Activated CD4-positive, CD25-positive, alpha-beta regulatory T cell treated with anti-CD3 and anti-CD28 coated beads, Interleukin-2, amount 50 U/mL, for 24 hours (primary cell): ENCODE data around the gene NR1H2.
A peak's percentile ranks its signal among the peaks of the same experiment; 100 is the strongest.
"Not testable (repeated sequence)": the region's sequence is repeated elsewhere in the genome, so short reads cannot be mapped to it uniquely, and the experiment has no call there.

Experiments used
- ATAC-seq, 2 donors: fragments of 150-1000 bp; cut with Tn5 transposase; one replicate each; pipeline ENCODE4 v1.10.0; 2021; ENCODE audit warnings: mild to moderate bottlenecking in 1 of 2, moderate library complexity in 1 of 2

The NR1H2 gene

DNA sequence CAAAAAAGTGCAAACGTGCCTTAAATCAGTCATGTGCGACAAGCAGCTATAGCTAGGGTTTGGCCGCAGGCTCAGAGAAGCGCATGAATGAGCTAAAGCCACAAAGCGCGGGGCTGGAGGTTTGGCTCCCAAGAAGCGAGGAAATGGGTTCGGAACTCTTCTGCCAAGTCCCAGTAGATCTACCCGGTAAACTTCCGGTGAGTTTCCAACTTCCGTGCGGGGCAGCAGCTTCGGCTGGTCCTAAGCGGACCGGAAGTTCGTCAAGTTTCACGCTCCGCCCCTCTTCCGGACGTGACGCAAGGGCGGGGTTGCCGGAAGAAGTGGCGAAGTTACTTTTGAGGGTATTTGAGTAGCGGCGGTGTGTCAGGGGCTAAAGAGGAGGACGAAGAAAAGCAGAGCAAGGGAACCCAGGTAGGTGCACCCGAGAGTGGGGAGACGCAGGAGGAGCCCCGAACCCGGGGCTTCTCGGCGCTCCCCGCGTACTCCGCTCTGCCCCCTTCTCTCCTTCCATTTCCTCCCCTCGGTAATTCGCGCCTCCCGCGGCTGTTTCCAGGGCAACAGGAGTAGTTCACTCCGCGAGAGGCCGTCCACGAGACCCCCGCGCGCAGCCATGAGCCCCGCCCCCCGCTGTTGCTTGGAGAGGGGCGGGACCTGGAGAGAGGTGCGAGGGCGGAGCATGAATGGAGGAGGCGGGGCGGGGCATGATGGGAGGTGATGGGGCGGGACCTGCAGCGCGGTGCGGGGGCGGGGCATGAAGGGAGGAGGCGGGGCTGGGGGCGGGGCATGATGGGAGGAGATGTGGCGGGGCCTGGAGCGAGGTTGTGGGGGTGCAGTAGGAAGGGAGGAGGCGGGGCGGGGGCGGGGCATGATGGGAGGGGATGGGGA, at the start of gene NR1H2:
Gene NR1H2 (plus strand): TSS at position 292 of the 885 bp plus-strand sequence. CDS start 1,149 bp downstream, outside the sequence.
- ATAC-seq: peak; percentile 94 to 95

DNA sequence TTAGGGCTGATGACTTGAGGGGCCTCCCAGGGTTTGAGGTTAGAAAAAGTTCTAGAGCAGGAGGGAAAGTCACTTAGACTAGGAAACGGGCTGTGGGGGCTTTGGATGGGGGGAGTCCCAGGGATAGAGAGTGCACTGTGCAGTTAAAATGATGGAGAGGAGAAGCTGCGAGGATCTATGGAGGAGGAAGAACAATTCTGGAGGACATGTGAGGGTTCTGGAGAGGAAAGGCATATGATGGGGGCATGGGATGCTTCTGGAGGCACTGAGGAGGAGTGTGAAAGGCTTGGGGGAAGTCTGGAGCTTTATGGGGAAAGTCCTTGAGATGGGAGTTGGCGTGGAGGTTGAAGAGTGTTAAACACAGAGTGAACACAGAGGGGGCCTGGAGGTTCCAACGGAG, 49.2 kb upstream of the NR1H2 start:
- no peak for ATAC-seq

DNA sequence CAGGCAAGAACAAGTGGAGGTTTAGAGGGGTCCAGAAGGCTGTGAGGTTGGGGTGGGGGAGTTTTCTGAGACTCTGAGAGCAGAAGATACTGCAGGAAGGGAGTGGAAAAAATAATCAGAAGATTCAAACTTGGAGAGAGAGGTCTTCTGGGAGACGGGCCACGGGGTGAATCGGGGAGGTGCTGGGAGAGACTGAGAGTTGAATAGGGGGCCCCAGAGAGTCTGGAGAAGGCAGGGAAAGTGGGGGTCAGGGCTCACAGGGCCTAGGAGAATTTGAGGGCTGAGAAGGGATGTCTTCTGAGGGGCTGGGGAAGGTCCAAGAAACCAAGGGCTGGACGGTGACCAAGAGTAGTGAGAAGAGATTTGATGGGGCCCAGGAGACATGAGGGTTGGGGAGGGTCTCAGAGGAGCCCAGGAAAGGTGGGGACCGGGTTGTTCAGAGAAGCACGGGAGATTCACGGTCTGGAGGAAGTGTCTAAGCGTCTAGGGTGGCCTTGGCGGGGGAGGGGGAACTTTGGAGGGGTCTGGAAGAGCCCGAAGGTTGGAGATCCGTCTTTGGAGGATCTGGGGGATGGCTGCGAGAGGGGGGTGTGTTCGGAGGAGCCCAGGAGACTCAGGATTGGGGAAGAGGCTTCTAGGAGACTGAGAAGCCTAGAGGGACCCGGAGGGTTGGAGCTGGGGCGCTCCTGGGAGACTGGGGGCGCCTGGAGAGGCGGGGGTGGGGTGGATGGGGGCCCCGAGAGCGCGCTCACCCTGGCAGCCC, 48.6 kb upstream of the NR1H2 start:
- ATAC-seq: no peak

DNA sequence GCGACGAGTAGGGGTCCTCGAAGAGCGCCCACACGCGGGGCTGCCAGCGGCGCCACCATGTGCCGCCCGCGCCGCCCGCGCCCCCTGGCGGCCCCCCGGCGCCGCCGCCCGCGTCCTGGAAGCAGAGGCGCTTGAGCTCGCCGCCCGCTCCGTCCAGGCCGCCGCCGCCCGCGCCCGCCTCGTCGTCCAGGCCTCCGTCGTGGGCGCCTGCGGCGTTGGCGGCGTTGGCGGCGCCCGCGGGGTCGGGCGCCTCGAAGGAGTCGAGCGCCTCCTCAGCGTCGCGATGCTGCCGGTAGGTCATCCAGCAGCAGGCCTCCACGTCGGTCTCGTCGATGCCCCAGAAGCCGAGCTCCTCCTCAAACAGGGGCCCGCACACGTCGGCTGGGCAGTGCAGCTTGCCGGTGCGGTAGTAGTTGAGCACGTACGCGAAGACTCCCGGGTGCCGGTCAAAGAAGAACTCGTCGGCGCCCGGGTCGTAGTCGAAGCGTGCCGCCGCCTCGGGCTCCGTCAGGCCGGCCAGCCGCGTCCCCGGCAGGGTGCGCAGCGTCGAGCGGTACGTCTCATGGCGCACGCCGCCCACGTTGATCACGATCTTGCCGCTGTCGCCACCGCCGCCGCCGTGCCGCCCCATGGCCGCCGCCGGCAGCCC, 47.9 kb upstream of the NR1H2 start:
- no peak for ATAC-seq

DNA sequence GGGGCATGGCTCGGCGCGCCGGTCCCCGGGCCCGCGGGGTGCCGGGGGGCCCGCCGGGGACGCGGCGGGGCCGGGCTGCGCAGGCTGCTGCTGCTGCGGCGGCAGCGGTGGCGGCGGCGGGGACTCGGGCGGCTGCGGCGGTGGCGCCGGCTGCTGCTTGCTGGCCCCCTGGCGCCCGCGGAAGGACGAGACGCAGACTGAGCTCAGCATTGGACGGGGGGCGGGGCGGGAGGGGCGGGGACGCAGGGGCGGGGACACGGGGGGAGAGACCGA, 47.4 kb upstream of the NR1H2 start:
- peak; percentile 30 to 31 for ATAC-seq

DNA sequence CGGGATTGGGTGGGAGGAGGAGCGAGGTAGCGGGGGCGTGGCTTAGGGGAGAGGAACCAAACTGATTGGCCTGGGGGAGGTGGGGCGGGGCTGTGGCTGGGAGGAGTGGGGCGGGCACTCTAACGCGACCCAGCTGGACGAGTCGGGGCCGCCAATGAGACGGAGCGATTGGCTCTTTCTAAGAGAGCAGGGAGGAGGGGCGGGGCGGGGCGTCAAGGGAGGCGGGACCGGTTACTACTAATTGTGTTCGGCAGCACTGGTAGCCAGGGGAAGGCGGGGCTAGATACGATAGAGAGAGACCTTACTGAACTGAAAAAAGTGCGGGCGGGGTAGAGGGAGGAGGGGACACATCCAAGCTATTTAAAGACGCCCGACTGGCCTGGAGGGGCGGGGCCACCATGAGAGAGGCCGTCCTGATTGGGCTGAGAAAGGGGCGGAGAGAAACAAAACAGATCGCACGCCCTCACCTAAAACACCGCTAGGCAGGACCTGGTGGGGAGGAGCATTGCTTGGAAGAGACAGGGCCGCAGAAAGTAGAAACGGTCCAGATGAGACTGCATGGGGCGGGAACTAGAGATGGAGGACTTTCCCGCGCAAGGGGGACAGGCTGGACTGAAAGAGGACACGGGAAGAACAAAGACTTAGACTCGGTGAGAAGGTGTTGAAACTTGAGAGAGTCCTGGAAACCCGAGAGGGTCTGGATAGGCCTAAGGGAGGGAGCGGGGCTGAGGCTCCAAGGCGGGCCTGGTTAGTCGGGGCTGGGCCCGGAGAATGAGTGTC, 46.9 kb upstream of the NR1H2 start, which contains the start of gene KCNC3:
Gene KCNC3 (minus strand): TSS at position 232 of the 780 bp plus-strand sequence. CDS start 295 bp downstream, outside the sequence.
- ATAC-seq: peak; percentile 75

DNA sequence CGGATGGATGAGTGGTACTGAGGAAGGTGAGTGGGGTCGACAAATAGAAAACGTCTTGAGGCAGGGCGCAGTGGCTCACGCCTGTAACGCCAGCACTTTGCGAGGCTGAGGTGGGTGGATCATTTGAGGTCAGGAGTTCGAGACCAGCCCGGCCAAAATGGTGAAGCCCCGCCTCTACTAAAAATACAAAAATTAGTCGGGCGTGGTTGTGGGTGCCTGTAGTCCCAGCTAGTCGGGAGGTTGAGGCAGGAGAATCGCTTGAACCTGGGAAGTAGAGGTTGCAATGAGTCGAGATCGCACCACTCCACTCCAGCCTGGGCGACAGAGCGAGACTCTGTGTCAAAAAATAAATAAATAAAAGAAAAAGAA, 46.3 kb upstream of the NR1H2 start:
- not testable (repeated sequence) for ATAC-seq

DNA sequence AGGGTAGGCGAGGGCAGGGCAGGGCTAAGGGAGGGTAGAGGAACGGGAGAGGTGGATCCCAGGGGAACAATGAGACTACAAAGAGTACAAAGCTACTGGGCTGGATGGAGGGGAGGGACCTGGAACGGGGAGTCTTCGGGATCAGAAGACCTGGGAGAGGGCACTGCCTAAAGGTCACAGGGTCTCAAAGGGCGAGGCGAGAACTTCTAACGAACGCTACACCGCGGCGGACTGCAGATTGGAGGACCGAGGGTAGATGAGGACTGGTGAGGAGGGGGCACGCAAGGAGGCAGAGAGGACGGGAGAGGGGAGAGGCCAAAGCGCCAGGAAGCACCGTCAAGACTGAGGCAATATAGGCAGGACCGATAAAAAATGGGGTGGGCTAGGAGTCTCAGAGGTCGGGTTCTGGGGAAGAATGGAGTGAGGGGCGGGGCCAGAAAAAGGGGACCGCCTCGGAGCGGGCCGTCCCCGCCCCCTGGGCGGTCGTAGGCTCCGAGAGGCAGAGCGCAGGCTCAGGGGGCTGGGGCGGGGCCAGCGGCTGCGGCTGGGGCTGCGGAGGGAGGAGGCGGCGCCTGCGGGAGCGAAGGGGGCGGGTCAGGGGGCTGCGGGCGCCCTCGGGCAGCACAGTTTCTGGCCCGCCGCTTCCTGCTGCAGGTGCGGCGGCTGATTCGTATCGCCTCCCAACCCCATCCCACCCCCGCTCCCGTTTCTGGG, 45.7 kb upstream of the NR1H2 start:
- peak; percentile 29 to 33 for ATAC-seq

DNA sequence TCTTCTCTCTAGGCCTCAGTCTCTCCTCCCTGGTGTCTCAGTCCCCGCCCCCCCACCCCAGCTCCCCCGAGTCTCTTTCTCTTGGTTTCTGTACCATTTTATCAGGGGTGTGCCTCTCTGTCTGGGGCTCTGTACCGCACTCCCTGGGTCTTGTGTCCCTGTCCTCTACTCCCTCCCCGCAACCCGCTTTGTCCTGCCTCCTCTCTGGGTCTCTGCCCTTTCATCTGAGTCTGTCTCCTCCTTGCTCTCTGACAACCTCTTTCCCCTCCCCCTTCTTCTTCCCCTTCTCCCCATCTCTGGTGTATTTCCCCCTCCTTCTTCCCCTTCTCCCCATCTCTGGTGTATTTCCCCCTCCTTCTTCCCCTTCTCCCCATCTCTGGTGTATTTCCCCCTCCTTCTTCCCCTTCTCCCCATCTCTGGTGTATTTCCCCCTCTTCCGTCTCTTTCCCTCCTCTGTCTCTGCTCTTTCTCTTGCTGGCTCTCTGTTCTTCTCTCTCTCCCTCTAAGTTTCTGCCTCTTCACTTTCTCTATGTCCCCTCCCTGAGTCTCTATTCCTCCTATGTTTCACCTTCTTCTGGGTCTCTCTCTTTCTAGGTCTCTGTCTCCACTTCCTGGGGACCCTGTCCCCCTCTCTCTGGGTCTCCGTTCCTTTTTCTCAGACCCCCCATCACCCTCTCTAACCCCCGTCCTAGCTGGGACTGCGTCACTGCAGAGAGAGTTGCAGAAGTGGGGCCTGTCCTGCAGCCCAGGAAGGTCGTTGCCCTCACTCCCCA, 44.9 kb upstream of the NR1H2 start:
- ATAC-seq: no peak

DNA sequence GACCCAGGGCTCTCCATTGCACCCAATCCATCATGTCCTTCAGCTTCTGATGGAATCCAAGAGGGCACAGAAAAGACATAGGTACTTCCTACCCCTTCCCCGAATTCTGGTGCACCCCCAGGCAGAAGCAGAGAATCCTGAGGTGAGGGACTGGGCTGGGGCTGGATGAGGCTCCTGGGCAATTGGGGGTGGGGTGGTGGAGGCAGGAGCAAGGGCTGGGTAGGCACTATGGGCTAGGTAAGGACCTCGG, 44.3 kb upstream of the NR1H2 start:
- ATAC-seq: no peak

DNA sequence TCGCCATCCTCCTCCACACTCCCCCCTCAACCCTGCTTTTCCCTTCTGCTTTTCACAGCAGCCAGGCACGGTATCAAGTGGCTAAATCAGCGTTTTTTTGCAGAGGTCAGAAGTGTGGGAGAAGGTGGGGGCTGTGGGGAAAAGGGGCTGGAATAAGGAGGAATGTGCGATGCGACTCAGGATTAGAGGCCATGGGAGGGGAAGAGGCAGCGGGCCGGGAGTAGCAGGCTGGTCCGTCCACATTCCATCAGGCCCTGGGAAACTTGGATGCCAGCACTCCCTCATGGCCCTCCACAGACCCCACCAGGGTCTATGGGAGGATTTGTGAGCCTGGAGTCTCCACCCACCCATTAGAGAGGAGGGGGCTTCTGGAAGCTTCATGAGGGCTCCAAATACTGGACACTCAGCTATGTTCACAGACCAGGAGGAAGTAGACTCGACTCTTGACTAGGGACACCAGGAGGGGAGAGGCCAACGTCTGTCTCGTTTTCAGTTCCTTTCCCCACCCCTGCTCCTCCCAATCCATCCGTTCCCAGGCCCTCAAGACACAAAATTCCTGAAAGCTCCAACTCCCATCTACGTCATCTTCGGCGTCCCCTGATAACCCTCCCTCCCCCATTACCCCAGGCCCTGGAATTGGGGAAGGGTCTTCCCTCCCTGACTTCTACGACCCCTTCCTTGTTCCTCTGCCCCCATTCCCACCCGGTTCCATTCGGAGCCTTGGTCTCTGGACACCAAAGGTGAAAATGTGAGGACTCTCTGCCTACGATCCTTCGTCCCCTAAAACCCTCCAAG, 43.8 kb upstream of the NR1H2 start:
- no peak for ATAC-seq

DNA sequence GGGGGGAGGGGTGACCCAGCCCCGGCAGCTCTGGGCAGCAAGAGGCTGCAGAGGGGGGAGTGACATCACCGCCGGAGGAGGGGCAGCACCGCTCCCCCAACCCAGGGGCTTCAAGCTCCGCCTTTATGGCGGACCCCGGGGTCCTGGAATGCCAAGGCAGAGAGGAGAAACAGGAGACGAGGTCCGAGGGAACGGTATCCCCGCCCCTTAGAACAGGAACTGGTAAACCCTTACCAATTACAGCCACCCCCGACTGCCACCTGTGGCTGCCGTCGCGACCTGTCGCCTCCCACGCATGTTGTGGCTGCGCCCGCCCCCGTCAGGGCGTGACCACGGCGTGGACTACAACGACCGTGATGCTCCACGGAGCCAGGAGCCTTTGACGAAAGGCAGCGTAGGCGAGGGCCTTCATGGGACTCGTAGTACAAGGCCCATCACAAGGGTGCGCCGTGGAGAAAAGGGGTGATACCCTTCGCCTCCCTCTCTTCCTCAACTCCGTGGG, 43.0 kb upstream of the NR1H2 start:
- ATAC-seq: peak; percentile 61 to 63

DNA sequence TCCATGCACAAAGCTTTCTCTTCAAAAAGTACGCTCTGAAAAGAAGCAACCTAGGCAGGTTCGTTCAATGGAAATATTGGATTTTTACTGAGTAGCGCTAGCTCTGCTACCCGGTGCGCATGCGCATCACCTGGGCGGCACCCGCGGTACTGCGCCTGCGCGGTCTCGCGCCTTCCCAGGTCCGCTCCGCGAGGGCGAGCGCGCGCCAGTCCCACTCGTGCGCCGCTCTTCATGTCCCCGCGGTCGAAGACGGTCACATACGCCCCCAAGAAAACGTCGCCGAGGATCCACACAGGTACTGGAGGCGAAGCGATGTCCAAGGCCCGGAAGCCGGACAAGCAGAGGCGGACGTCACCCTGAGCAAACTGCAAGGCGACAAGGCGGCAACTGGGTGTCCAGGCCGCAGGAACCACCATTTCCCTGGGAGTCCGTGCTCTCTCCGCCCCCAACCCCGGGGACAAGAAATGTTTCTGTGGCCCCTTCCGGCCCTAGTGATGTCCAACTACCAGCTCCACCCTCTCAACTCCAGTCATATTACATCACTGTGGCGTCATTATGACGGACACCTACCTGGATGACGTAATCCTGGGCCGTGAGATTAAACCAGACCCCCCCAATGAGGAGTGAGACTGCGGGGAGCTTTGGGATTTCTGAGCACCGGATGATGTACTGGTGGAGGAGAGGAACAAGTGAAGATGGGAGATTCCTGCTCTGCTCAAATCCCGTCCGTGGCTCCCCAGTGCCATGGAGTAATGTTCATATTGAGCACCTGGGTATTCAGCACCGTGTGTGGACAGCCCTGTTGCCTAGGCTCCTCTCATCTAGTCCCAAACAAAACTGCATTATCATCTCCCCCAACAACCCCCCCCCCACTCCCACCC, 42.3 kb upstream of the NR1H2 start:
- ATAC-seq: peak; percentile 4 to 5

DNA sequence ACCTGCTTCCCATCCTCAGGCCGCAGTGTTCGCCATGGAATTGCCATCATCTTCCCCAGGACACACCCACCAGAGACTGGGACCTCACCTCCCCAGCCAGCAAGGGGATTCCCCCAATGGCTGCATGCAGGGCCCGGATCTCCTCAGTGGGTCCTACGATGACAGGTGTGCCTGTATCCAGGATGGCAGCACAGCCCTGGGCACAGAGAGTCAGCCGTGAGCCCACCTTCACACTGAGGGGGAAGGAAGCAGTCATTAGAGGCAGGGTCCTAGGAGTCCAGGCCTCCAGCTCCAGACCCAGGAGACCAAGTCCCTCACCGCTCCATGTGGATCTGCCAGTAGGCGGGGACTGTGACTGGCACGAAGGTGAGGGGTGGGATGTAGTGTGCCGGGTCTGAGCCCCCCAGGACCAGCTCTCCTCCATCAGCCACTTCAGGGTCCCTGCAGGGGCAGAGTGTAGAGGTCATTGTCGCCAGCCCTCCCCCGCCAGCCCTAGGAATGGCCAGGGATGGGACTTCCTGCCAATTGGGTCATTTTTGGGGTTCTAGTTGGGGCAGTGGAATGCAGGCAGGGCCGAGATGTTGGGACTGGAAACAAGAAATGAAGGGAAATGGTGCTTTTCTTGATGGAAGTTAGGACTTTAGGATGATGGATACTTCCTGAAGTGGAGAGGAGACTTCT, 41.4 kb upstream of the NR1H2 start:
- ATAC-seq: no peak

DNA sequence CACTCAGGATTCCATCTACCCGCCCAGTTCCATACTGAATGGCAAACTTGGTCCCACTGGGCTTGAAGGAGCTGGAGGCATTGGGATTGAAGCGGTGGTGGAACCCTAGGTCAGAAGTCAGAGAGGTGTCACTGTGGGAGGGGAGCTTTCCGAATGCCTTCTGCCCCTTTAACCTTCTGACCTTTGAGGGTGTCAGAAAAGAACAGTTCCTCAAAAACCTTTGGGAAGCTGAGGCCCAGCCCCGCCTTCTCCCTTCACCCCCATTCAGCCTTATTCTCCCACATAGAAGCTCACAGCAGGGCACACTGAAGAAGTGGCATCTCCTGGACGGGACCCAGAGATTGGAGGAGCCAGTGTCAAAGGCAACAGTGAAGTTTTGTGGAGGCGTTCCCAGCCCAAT, 39.2 kb upstream of the NR1H2 start:
- ATAC-seq: not testable (repeated sequence)

DNA sequence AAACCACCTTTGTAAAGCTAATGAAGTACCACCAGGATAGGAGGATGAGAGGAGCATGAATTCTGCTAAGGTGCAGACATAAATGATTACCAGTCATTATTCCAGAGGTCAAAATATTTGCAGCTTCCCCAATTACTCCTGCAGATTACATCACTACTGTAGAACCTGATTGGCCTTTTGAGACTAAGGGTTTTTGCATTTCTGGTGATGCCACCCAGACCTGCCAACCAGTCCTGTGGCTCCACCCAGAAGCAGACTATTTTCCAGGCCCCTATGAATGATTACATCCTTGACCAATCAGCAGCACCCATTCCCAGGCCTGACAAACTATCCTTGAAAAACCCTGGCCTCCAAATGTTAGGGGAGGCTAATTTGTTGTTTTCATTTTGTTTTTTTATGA, 35.9 kb upstream of the NR1H2 start:
- ATAC-seq: no peak

DNA sequence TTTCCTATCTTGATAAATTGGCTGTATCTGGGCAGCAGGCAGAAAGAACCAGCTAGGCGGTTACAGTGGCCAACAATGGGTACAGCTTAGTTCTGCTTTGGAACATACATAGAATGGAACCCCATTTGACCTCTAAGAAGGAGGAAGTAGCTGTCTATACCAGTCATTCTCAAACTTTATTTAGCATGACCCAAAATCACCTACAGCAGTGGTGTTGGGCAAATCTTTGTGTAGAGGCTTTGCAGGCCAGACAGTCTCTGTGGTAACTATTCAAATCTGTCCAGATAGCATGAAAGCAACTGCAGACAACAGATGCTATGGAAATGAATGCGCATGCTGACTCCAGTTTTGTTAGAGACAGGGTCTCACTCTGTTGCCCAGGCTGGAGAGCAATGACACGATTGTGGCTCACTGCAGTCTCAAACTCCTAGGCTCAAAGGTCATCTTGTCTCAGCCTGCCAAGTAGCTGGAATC, 35.1 kb upstream of the NR1H2 start:
- peak; percentile 59 for ATAC-seq

DNA sequence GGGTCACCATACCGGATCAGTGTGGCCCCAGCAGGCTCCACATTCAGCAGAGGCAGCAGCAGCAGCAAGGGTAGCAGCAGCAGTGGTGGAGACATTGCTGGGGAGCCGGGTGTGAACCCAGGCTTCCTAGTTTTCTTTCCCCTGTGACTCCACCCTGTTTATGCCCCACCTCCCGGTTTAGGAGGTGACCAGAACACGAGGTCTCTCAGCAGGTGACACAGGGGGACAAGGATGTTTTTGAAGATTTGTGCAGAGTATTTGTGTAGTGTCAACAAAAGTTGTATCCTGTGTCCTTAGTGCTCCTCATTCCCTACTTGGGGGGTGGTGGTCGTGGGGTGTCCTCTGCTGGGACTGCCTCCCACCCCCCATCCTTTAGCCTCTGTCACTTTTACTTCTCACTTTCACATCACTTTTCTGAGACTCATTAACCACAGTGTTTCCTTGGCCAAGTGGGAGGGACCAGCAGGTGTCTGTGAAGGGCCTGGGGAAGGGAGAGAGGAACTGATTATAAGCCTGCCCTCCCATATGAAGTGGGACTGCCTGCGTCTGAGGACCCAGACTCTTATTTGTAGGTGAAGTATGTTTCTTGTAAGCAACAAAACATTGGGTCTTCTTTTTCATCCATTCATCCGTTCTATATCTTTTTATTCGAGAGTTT, 31.5 kb upstream of the NR1H2 start:
- ATAC-seq: no peak
